Neural cell (in vitro differentiated cells): ENCODE results near the gene ADRA2B. TPM values are rescaled to one million over a fixed set of nuclear protein-coding genes. Genes with fewer than 3 reads are reported as not detected.

Experiments used
- H2AFZ ChIP-seq: fragments of 200-600, 300-800 bp; sonication (generic), shearing (Covaris generic); 2 replicates; pipeline ENCODE4 v1.6.0; 2014; ENCODE audit warnings: low read depth, mild to moderate bottlenecking, antibody characterized with exemption, low read length, moderate library complexity
- H3F3A ChIP-seq: fragments of 200-600 bp; shearing (Covaris generic); 2 replicates; pipeline ENCODE4 v1.6.1; 2016; ENCODE audit warnings: mild to moderate bottlenecking, moderate library complexity, mixed read lengths, antibody characterized with exemption, low read length; ENCODE audit not compliant: insufficient read depth, poor library complexity, severe bottlenecking
- H3K27ac ChIP-seq: fragments of 200-600, 300-800 bp; sonication (generic), shearing (Covaris generic); 2 replicates; pipeline ENCODE4 v1.5.1; 2014; ENCODE audit warnings: mild to moderate bottlenecking, low read length, moderate library complexity
- H3K27me3 ChIP-seq: fragments of 300-800, 200-600 bp; sonication (generic), shearing (Covaris generic); 2 replicates; pipeline ENCODE4 v1.6.0; 2014; ENCODE audit warnings: mild to moderate bottlenecking, low read depth, low read length, moderate library complexity; ENCODE audit not compliant: insufficient read depth
- H3K36me3 ChIP-seq: fragments of 300-800, 200-600 bp; sonication (generic), shearing (Covaris generic); 2 replicates; pipeline ENCODE4 v1.5.1; 2014; ENCODE audit warnings: mild to moderate bottlenecking, antibody characterized with exemption, low read length, moderate library complexity; ENCODE audit not compliant: insufficient read depth
- H3K4me2 ChIP-seq: fragments of 300-800, 200-600 bp; sonication (generic), shearing (Covaris generic); 2 replicates; pipeline ENCODE4 v1.6.0; 2014; ENCODE audit warnings: mild to moderate bottlenecking, low read length
- H3K4me3 ChIP-seq: fragments of 300-800, 200-600 bp; sonication (generic), shearing (Covaris generic); 2 replicates; pipeline ENCODE4 v1.5.1; 2014; ENCODE audit warnings: mild to moderate bottlenecking, low read length, moderate library complexity
- H3K79me2 ChIP-seq: fragments of 200-600 bp; shearing (Covaris generic); replicated peaks from 2 replicates; pipeline ENCODE4 v1.6.0; 2014; ENCODE audit warnings: mild to moderate bottlenecking, low read length, moderate library complexity; ENCODE audit not compliant: insufficient read depth
- H3K9ac ChIP-seq: fragments of 300-800, 200-600 bp; sonication (generic), shearing (Covaris generic); 2 replicates; pipeline ENCODE4 v1.6.1; 2016; ENCODE audit warnings: mild to moderate bottlenecking, low read length, mixed read lengths
- H3K9me2 ChIP-seq: fragments of 200-600 bp; shearing (Covaris generic); 2 replicates; pipeline ENCODE4 v1.6.1; 2016; ENCODE audit warnings: mild to moderate bottlenecking, low read length, mixed read lengths; ENCODE audit not compliant: insufficient read depth
- H3K9me3 ChIP-seq: fragments of 200-600, 300-800 bp; sonication (generic), shearing (Covaris generic); 2 replicates; pipeline ENCODE4 v1.6.1; 2016; ENCODE audit warnings: mild to moderate bottlenecking, mixed run types, low read length, moderate library complexity, mixed read lengths
- H4K20me1 ChIP-seq: fragments of 200-600 bp; shearing (Covaris generic); 2 replicates; pipeline ENCODE4 v1.6.1; 2016; ENCODE audit warnings: mild to moderate bottlenecking, mixed run types; ENCODE audit not compliant: insufficient read depth
- EP300 ChIP-seq: fragments of 450-650 bp; conservative IDR thresholded peaks from 2 replicates; pipeline ENCODE4 v1.6.1; 2014; ENCODE audit warnings: antibody characterized with exemption, mild to moderate bottlenecking, moderate library complexity; ENCODE audit not compliant: poor library complexity, severe bottlenecking
- EZH2 ChIP-seq: fragments of 200-600, 300-800 bp; shearing (Covaris generic), sonication (generic); IDR thresholded peaks from 2 replicates; pipeline ENCODE4 v1.6.1; 2014; ENCODE audit warnings: antibody characterized with exemption, low read length, borderline replicate concordance, mild to moderate bottlenecking; ENCODE audit not compliant: insufficient read depth, poor library complexity, severe bottlenecking
- MXI1 ChIP-seq: fragments of 450-650 bp; conservative IDR thresholded peaks from 2 replicates; pipeline ENCODE4 v1.6.1; 2014; ENCODE audit warnings: antibody characterized with exemption, mild to moderate bottlenecking; ENCODE audit not compliant: poor library complexity, severe bottlenecking
- POLR2AphosphoS5 ChIP-seq: IDR thresholded peaks from 2 replicates; pipeline ENCODE4 v1.6.1; 2012
- RAD21 ChIP-seq: fragments of 450-650 bp; conservative IDR thresholded peaks from 2 replicates; pipeline ENCODE4 v1.6.1; 2014; ENCODE audit warnings: antibody characterized with exemption, mild to moderate bottlenecking, moderate library complexity
- SMC3 ChIP-seq: fragments of 450-650 bp; conservative IDR thresholded peaks from 2 replicates; pipeline ENCODE4 v1.6.1; 2014; ENCODE audit warnings: antibody characterized with exemption, mild to moderate bottlenecking, moderate library complexity; ENCODE audit not compliant: poor library complexity
- TAF1 ChIP-seq: IDR thresholded peaks from 2 replicates; pipeline ENCODE4 v1.6.1; 2012; ENCODE audit warnings: low read depth
- polyA plus RNA-seq: library from polyadenylated mRNA; depleted of rRNA; stranded (reverse); fragments of >200 nt; gene quantifications from 2 replicates; pipeline ENCODE4 v1.2.3, GENCODE V29; 2014
- TF ChIP-seq, protein P1 (sequence below): fragments of 450-650 bp; IDR thresholded peaks from 2 replicates; pipeline ENCODE4 v1.5.1; 2014; ENCODE audit warnings: antibody characterized with exemption, mild to moderate bottlenecking, moderate library complexity; ENCODE audit not compliant: poor library complexity, severe bottlenecking
- TF ChIP-seq, protein P2 (sequence below): IDR thresholded peaks from 2 replicates; pipeline ENCODE4 v1.6.1; 2012; ENCODE audit warnings: borderline replicate concordance

ADRA2B gene
- polyA plus RNA-seq, 1 donor from 2014 or later, result not detected

DNA sequence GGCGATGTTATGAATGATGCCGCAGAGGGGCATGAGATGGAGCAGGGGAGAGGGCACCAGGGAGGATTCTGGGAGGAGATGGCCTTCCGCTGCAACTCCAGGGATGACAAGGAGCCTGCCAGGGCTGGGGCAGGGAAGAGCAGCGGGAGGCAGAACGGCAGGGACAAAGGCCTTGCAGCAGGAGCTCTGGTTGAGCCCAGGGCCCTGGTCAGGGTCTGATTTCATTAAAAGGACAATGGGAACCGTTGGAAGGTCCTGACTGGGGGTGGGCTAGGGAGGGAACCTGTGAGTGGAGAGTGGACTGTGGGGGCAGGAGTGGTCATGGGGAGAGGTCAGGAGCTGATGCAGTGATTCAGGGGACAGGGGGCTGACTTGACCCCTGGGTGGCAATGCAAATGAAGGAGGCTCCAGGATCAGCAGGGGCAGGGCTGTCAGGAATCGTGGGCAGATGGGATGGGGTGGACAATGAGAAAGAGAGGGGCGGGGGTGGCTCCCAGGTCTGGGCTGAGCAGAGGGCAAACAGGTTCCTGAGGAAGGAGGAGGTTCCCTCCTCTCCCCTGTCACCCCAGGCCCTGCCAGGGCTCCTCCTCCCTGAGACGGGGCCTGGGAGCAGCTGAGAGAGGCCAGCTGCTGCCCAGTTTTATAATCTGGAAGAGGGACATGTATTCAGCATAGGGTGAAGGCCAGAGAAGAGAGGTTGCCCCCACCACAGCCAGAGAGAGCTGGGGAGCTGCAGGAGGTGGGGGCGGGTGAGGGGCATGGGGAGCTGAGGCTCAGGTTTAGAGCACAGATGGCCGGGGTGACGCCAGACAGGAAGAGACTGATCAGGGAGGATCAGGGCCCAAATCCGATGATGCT is 36.2 kb upstream of the ADRA2B start:
- no peak overlapping the region for H3K4me2 ChIP-seq
- H3K9ac ChIP-seq, result no peak overlapping the region
- H3K4me3 ChIP-seq, result no peak overlapping the region
- H3K9me3 ChIP-seq, result no peaks in the 10 kb centered on the region
- no peaks in the 10 kb centered on the region for H3K27me3 ChIP-seq
- H4K20me1 ChIP-seq, result no peaks in the 10 kb centered on the region
- H3F3A ChIP-seq, result no peaks in the 10 kb centered on the region
- no peaks in the 10 kb centered on the region for H3K36me3 ChIP-seq
- no peak overlapping the region for H3K27ac ChIP-seq
- no peaks in the 10 kb centered on the region for H3K9me2 ChIP-seq
- no peak overlapping the region for H2AFZ ChIP-seq
- no peaks in the 10 kb centered on the region for H3K79me2 ChIP-seq
- no peak for TF ChIP-seq POLR2AphosphoS5
- no peak for TF ChIP-seq TAF1
- TF ChIP-seq EP300, result no peak
- no peak for TF ChIP-seq SMC3
- TF ChIP-seq, protein P1, sequence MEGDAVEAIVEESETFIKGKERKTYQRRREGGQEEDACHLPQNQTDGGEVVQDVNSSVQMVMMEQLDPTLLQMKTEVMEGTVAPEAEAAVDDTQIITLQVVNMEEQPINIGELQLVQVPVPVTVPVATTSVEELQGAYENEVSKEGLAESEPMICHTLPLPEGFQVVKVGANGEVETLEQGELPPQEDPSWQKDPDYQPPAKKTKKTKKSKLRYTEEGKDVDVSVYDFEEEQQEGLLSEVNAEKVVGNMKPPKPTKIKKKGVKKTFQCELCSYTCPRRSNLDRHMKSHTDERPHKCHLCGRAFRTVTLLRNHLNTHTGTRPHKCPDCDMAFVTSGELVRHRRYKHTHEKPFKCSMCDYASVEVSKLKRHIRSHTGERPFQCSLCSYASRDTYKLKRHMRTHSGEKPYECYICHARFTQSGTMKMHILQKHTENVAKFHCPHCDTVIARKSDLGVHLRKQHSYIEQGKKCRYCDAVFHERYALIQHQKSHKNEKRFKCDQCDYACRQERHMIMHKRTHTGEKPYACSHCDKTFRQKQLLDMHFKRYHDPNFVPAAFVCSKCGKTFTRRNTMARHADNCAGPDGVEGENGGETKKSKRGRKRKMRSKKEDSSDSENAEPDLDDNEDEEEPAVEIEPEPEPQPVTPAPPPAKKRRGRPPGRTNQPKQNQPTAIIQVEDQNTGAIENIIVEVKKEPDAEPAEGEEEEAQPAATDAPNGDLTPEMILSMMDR, result no peak
- TF ChIP-seq, protein P2, sequence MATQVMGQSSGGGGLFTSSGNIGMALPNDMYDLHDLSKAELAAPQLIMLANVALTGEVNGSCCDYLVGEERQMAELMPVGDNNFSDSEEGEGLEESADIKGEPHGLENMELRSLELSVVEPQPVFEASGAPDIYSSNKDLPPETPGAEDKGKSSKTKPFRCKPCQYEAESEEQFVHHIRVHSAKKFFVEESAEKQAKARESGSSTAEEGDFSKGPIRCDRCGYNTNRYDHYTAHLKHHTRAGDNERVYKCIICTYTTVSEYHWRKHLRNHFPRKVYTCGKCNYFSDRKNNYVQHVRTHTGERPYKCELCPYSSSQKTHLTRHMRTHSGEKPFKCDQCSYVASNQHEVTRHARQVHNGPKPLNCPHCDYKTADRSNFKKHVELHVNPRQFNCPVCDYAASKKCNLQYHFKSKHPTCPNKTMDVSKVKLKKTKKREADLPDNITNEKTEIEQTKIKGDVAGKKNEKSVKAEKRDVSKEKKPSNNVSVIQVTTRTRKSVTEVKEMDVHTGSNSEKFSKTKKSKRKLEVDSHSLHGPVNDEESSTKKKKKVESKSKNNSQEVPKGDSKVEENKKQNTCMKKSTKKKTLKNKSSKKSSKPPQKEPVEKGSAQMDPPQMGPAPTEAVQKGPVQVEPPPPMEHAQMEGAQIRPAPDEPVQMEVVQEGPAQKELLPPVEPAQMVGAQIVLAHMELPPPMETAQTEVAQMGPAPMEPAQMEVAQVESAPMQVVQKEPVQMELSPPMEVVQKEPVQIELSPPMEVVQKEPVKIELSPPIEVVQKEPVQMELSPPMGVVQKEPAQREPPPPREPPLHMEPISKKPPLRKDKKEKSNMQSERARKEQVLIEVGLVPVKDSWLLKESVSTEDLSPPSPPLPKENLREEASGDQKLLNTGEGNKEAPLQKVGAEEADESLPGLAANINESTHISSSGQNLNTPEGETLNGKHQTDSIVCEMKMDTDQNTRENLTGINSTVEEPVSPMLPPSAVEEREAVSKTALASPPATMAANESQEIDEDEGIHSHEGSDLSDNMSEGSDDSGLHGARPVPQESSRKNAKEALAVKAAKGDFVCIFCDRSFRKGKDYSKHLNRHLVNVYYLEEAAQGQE, result no peak
- no peak for TF ChIP-seq MXI1
- TF ChIP-seq EZH2, result no peak
- no peak for TF ChIP-seq RAD21

DNA sequence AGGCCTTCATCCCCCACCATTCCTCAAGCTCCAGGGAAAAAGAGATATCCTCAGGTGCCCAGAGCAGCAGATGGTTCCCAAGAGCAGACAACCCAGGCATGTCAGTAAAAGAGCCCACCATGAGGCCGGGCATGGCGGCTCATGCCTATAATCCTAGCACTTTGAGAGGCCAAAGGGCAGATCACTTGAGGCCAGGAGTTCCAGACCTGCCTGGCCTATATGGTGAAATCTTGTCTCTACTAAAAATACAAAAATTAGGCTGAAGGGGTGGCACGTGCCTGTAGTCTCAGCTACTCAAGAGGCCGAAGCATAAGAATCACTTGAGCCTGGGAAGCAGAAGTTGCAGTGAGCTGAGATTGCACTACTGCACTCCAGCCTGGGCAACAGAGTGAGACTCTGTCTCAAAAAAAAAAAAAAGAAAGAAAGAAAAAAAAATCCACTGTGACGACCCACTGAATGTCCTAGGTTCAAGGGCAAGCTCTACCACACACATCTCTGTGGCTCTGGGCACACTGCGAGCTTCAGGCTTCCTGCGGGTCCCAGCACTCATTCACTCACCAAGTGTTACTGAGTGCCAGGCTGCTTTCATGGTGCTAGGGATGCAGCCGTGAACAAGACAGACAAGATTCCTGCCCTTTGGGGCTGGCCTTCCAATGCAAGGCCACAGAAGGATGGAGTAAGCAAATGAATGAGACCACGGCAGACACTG is 35.4 kb upstream of the ADRA2B start:
- Histone ChIP-seq H3K9ac (no peak overlapping the region), H3F3A (no peaks in the 10 kb centered on the region), H3K79me2 (no peaks in the 10 kb centered on the region), H3K9me2 (no peaks in the 10 kb centered on the region), H4K20me1 (no peaks in the 10 kb centered on the region), H3K36me3 (no peaks in the 10 kb centered on the region), H2AFZ (no peak overlapping the region), H3K4me2 (no peak overlapping the region), H3K4me3 (no peak overlapping the region), H3K9me3 (no peaks in the 10 kb centered on the region), H3K27me3 (peaks cover 3% of the 10 kb centered on the region), H3K27ac (no peak overlapping the region)
- TF ChIP-seq SMC3 (no peak), TAF1 (no peak), POLR2AphosphoS5 (no peak), EP300 (no peak), RAD21 (no peak), MXI1 (no peak), EZH2 (no peak)
- TF ChIP-seq, protein P1, result no peak
- TF ChIP-seq, protein P2, result no peak
